ENCODE measurements around the gene TRIL. TPM values are rescaled to one million over a fixed set of nuclear protein-coding genes. Genes with fewer than 3 reads are reported as not detected.

The TRIL gene
- total and polyA plus RNA-seq, 9 of the 15 experiments (the other 6 are each of a cell fraction or from before 2014, with no cell fraction given) = not detected

DNA sequence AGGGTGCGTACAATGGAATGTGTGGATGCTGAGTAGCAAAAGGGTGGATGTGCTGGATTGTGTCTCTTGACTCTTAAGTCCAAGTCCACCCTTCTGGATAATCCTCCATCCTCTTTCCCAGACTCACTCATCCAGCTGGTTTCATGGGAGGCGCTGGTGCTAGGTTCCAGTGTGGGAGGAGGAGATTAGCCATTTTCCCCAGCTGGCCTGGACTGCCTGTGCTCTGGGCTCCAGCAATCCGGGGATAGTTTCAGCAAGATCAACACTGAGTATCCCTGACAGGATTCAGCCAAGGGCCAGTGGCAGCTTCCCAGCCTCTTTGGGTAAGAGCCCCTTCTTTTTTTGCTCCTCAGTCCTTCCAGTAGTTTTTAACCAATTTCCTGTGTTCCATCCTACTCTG is 21.6 kb upstream of the TRIL start:
- Histone ChIP-seq H3K36me3 (ENCODE audit: control insufficient read depth, insufficient read depth, low read length) (no peaks in the 10 kb centered on the region), H3K27me3 (ENCODE audit: control insufficient read depth in 2 of 2, insufficient read depth in 2 of 2, low read length in 2 of 2) (no peaks in the 10 kb centered on the region), H2AFZ (ENCODE audit: low read depth, low read length) (no peak overlapping the region), H3K27ac (ENCODE audit: extremely low read depth, low read depth, low read length) (no peak overlapping the region), H3K9me1 (ENCODE audit: control insufficient read depth, insufficient read depth, low read length) (no peaks in the 10 kb centered on the region), H3K79me2 (ENCODE audit: control insufficient read depth, insufficient read depth, low read length) (no peaks in the 10 kb centered on the region), H4K20me1 (replicated peaks; ENCODE audit: control insufficient read depth, insufficient read depth, low read length) (no peaks in the 10 kb centered on the region), H3K4me3 (no peak overlapping the region), H3K9ac (ENCODE audit: insufficient read depth in 1 of 2, low read depth in 2 of 2, low read length in 2 of 2) (no peak overlapping the region), H3K9me3 (replicated peaks; ENCODE audit: control insufficient read depth, insufficient read depth, low read depth, low read length) (no peaks in the 10 kb centered on the region), H3K4me2 (ENCODE audit: insufficient read depth, low read length) (no peak overlapping the region), H3K4me1 (replicated peaks in 1 of 2; ENCODE audit: control insufficient read depth in 2 of 2, insufficient read depth in 2 of 2, low read length in 2 of 2) (no peaks in the 10 kb centered on the region; a peak in 1 of 5 replicates)
- DNase-seq (ENCODE audit: extremely low read depth in 1 of 4, low spot score in 3 of 4) (no peak), ATAC-seq (no peak), FAIRE-seq (no peak)
- TF ChIP-seq NR2C2 (CRISPR knock-in tag; IDR thresholded peaks at IDR 0.05) (no peak), NR2C2 (tag; IDR thresholded peaks at IDR 0.05) (no peak), PCBP1 (IDR thresholded peaks at IDR 0.05; ENCODE audit: low read depth, low read length, poor library complexity, severe bottlenecking) (no peak), HMGN3 (IDR thresholded peaks at IDR 0.05; ENCODE audit: borderline replicate concordance, extremely low read depth, insufficient read length, low read depth, low read length) (no peak), TAF1 (IDR thresholded peaks at IDR 0.05; ENCODE audit: control insufficient read depth, extremely low read depth, insufficient read depth, low read length, severe bottlenecking) (no peak), XRCC4 (IDR thresholded peaks at IDR 0.05; ENCODE audit: extremely low read depth, insufficient read depth, insufficient read length) (no peak), KLF6 (CRISPR knock-in tag; IDR thresholded peaks at IDR 0.05; ENCODE audit: borderline replicate concordance) (no peak), PPARD (CRISPR knock-in tag; IDR thresholded peaks at IDR 0.05) (no peak), PML (IDR thresholded peaks at IDR 0.05; ENCODE audit: low read length) (no peak), NFXL1 (CRISPR knock-in tag; IDR thresholded peaks at IDR 0.05) (no peak), MAFK (IDR thresholded peaks at IDR 0.05; ENCODE audit: low read length) (no peak), ZC3H11A (IDR thresholded peaks at IDR 0.05; ENCODE audit: low read depth, low read length) (no peak), TAF15 (IDR thresholded peaks at IDR 0.05; ENCODE audit: low read depth, low read length) (no peak), ZNF408 (CRISPR knock-in tag; IDR thresholded peaks at IDR 0.05; ENCODE audit: low read depth) (no peak), POLR2B (IDR thresholded peaks at IDR 0.05; ENCODE audit: low read depth, partially characterized antibody) (no peak), CAMTA2 (CRISPR knock-in tag; conservative IDR thresholded peaks at IDR 0.05) (no peak), HMG20A (CRISPR knock-in tag; conservative IDR thresholded peaks at IDR 0.05) (no peak)
- in situ Hi-C loops (cut with MboI) = no loop called here
- CTCF ChIA-PET (ENCODE audit: low intra/inter-chr PET ratio) = no interaction called here
- BruUV-seq (replicated peaks) = no TSS peak
- POLR2A ChIA-PET = no interaction called here
- intact Hi-C loops (cut with micrococcal nuclease) = no loop called here
- WGBS (ENCODE audit: insufficient coverage, low coverage, missing lambda C conversion rate) = 0% methylated on average over 3 of the region's 3 CpGs

Measured in K562 (cell line).